Neural cell (in vitro differentiated cells): ENCODE measurements around the gene TYMP. TPM values are rescaled to one million over a fixed set of nuclear protein-coding genes. Genes with fewer than 3 reads are reported as not detected.
"Not testable (repeated sequence)": the region's sequence is repeated elsewhere in the genome, so short reads cannot be mapped to it uniquely, and the experiment has no call there.

ENCODE experiments used
- H2AFZ ChIP-seq: fragments of 200-600, 300-800 bp; sonication (generic), shearing (Covaris generic); 2 replicates; pipeline ENCODE4 v1.6.0; 2014; ENCODE audit warnings: low read depth, mild to moderate bottlenecking, antibody characterized with exemption, low read length, moderate library complexity
- H3F3A ChIP-seq: fragments of 200-600 bp; shearing (Covaris generic); 2 replicates; pipeline ENCODE4 v1.6.1; 2016; ENCODE audit warnings: mild to moderate bottlenecking, moderate library complexity, mixed read lengths, antibody characterized with exemption, low read length; ENCODE audit not compliant: insufficient read depth, poor library complexity, severe bottlenecking
- H3K27ac ChIP-seq: fragments of 200-600, 300-800 bp; sonication (generic), shearing (Covaris generic); 2 replicates; pipeline ENCODE4 v1.5.1; 2014; ENCODE audit warnings: mild to moderate bottlenecking, low read length, moderate library complexity
- H3K27me3 ChIP-seq: fragments of 300-800, 200-600 bp; sonication (generic), shearing (Covaris generic); 2 replicates; pipeline ENCODE4 v1.6.0; 2014; ENCODE audit warnings: mild to moderate bottlenecking, low read depth, low read length, moderate library complexity; ENCODE audit not compliant: insufficient read depth
- H3K36me3 ChIP-seq: fragments of 300-800, 200-600 bp; sonication (generic), shearing (Covaris generic); 2 replicates; pipeline ENCODE4 v1.5.1; 2014; ENCODE audit warnings: mild to moderate bottlenecking, antibody characterized with exemption, low read length, moderate library complexity; ENCODE audit not compliant: insufficient read depth
- H3K4me2 ChIP-seq: fragments of 300-800, 200-600 bp; sonication (generic), shearing (Covaris generic); 2 replicates; pipeline ENCODE4 v1.6.0; 2014; ENCODE audit warnings: mild to moderate bottlenecking, low read length
- H3K4me3 ChIP-seq: fragments of 300-800, 200-600 bp; sonication (generic), shearing (Covaris generic); 2 replicates; pipeline ENCODE4 v1.5.1; 2014; ENCODE audit warnings: mild to moderate bottlenecking, low read length, moderate library complexity
- H3K79me2 ChIP-seq: fragments of 200-600 bp; shearing (Covaris generic); replicated peaks from 2 replicates; pipeline ENCODE4 v1.6.0; 2014; ENCODE audit warnings: mild to moderate bottlenecking, low read length, moderate library complexity; ENCODE audit not compliant: insufficient read depth
- H3K9ac ChIP-seq: fragments of 300-800, 200-600 bp; sonication (generic), shearing (Covaris generic); 2 replicates; pipeline ENCODE4 v1.6.1; 2016; ENCODE audit warnings: mild to moderate bottlenecking, low read length, mixed read lengths
- H3K9me2 ChIP-seq: fragments of 200-600 bp; shearing (Covaris generic); 2 replicates; pipeline ENCODE4 v1.6.1; 2016; ENCODE audit warnings: mild to moderate bottlenecking, low read length, mixed read lengths; ENCODE audit not compliant: insufficient read depth
- H3K9me3 ChIP-seq: fragments of 200-600, 300-800 bp; sonication (generic), shearing (Covaris generic); 2 replicates; pipeline ENCODE4 v1.6.1; 2016; ENCODE audit warnings: mild to moderate bottlenecking, mixed run types, low read length, moderate library complexity, mixed read lengths
- H4K20me1 ChIP-seq: fragments of 200-600 bp; shearing (Covaris generic); 2 replicates; pipeline ENCODE4 v1.6.1; 2016; ENCODE audit warnings: mild to moderate bottlenecking, mixed run types; ENCODE audit not compliant: insufficient read depth
- CTCF ChIP-seq: fragments of 450-650 bp; IDR thresholded peaks from 2 replicates; pipeline ENCODE4 v1.5.1; 2014; ENCODE audit warnings: antibody characterized with exemption, mild to moderate bottlenecking, moderate library complexity; ENCODE audit not compliant: poor library complexity, severe bottlenecking
- EP300 ChIP-seq: fragments of 450-650 bp; conservative IDR thresholded peaks from 2 replicates; pipeline ENCODE4 v1.6.1; 2014; ENCODE audit warnings: antibody characterized with exemption, mild to moderate bottlenecking, moderate library complexity; ENCODE audit not compliant: poor library complexity, severe bottlenecking
- EZH2 ChIP-seq: fragments of 200-600, 300-800 bp; shearing (Covaris generic), sonication (generic); IDR thresholded peaks from 2 replicates; pipeline ENCODE4 v1.6.1; 2014; ENCODE audit warnings: antibody characterized with exemption, low read length, borderline replicate concordance, mild to moderate bottlenecking; ENCODE audit not compliant: insufficient read depth, poor library complexity, severe bottlenecking
- MXI1 ChIP-seq: fragments of 450-650 bp; conservative IDR thresholded peaks from 2 replicates; pipeline ENCODE4 v1.6.1; 2014; ENCODE audit warnings: antibody characterized with exemption, mild to moderate bottlenecking; ENCODE audit not compliant: poor library complexity, severe bottlenecking
- POLR2AphosphoS5 ChIP-seq: IDR thresholded peaks from 2 replicates; pipeline ENCODE4 v1.6.1; 2012
- RAD21 ChIP-seq: fragments of 450-650 bp; conservative IDR thresholded peaks from 2 replicates; pipeline ENCODE4 v1.6.1; 2014; ENCODE audit warnings: antibody characterized with exemption, mild to moderate bottlenecking, moderate library complexity
- REST ChIP-seq: IDR thresholded peaks from 2 replicates; pipeline ENCODE4 v1.6.1; 2012; ENCODE audit warnings: borderline replicate concordance
- SMC3 ChIP-seq: fragments of 450-650 bp; conservative IDR thresholded peaks from 2 replicates; pipeline ENCODE4 v1.6.1; 2014; ENCODE audit warnings: antibody characterized with exemption, mild to moderate bottlenecking, moderate library complexity; ENCODE audit not compliant: poor library complexity
- TAF1 ChIP-seq: IDR thresholded peaks from 2 replicates; pipeline ENCODE4 v1.6.1; 2012; ENCODE audit warnings: low read depth
- polyA plus RNA-seq: library from polyadenylated mRNA; depleted of rRNA; stranded (reverse); fragments of >200 nt; gene quantifications from 2 replicates; pipeline ENCODE4 v1.2.3, GENCODE V29; 2014

Gene TYMP
- polyA plus RNA-seq, 1 donor from 2014 or later = 0.87 TPM

- H4K20me1 ChIP-seq = no peaks in the 10 kb centered on the region
- H3K79me2 ChIP-seq = no peaks in the 10 kb centered on the region
- H2AFZ ChIP-seq = no peak overlapping the region
- no peaks in the 10 kb centered on the region for H3K9me2 ChIP-seq
- TF ChIP-seq EP300 (no peak), MXI1 (no peak), RAD21 (no peak), EZH2 (no peak), POLR2AphosphoS5 (no peak), CTCF (no peak), REST (no peak), TAF1 (no peak), SMC3 (no peak)
- no peak overlapping the region for H3K4me3 ChIP-seq
- no peaks in the 10 kb centered on the region for H3F3A ChIP-seq
- H3K9me3 ChIP-seq = no peaks in the 10 kb centered on the region
- no peak overlapping the region for H3K4me2 ChIP-seq
- no peak overlapping the region for H3K9ac ChIP-seq
- no peaks in the 10 kb centered on the region for H3K36me3 ChIP-seq
- peaks cover 15% of the 10 kb centered on the region for H3K27me3 ChIP-seq
- H3K27ac ChIP-seq = no peak overlapping the region
Observed at GRCh38 chr22:50536226-50536625, 6.4 kb upstream of the TYMP start.

GRCh38 chr22:50535113-50535512 is 5.3 kb upstream of the TYMP start:
- H4K20me1 ChIP-seq = no peaks in the 10 kb centered on the region
- H3K36me3 ChIP-seq = no peaks in the 10 kb centered on the region
- no peaks in the 10 kb centered on the region for H3F3A ChIP-seq
- no peak overlapping the region for H3K27ac ChIP-seq
- TF ChIP-seq CTCF = no peak
- TF ChIP-seq RAD21 = no peak
- no peak for TF ChIP-seq SMC3
- no peak for TF ChIP-seq POLR2AphosphoS5
- TF ChIP-seq MXI1 = no peak
- no peak for TF ChIP-seq EP300
- TF ChIP-seq EZH2 = no peak
- TF ChIP-seq REST = no peak
- TF ChIP-seq TAF1 = no peak
- H3K79me2 ChIP-seq = no peaks in the 10 kb centered on the region
- H3K4me3 ChIP-seq = no peak overlapping the region
- H2AFZ ChIP-seq = no peak overlapping the region
- no peaks in the 10 kb centered on the region for H3K9me3 ChIP-seq
- no peak overlapping the region for H3K9ac ChIP-seq
- H3K9me2 ChIP-seq = no peaks in the 10 kb centered on the region
- peaks cover 26% of the 10 kb centered on the region for H3K27me3 ChIP-seq
- no peak overlapping the region for H3K4me2 ChIP-seq

GRCh38 chr22:50533856-50534711 is 4.3 kb upstream of the TYMP start:
- H3F3A ChIP-seq, H3K9me2 ChIP-seq, H3K36me3 ChIP-seq, H4K20me1 ChIP-seq, H2AFZ ChIP-seq, H3K79me2 ChIP-seq, H3K4me2 ChIP-seq, H3K4me3 ChIP-seq, H3K9me3 ChIP-seq, H3K9ac ChIP-seq, H3K27ac ChIP-seq: not testable (repeated sequence)
- H3K27me3 ChIP-seq = peaks cover 34% of the 10 kb centered on the region
